ENCODE measurements around the gene IFT43.
A peak's percentile ranks its signal among the peaks of the same experiment; 100 is the strongest.

IFT43 gene

GRCh38 chr14:75979648-75980565 is 5.7 kb upstream of the IFT43 start:
- no peak overlapping the region for H3K4me3 ChIP-seq (ENCODE audit: low read depth, low read length)

DNA sequence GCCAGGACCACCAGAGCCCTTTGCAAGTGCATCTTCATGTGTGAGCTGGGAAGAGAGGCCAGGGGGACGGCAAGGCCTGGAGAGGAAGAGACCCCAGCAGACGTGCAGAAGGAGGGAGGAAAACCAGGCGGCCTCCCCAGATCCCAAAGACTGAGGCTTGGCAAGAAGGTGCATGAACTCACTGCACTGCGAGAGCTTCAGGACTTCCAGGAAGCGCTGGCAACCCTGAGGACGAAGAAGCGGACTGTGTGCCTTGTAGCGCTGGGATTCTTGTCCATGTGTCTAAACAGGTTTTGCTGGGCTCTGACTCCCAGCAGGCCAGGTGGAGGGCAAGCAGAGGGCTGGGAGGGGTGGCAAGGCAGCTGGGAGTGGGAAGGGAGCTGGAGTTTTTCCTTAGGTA is 4.7 kb upstream of the IFT43 start:
- H3K4me3 ChIP-seq (ENCODE audit: low read depth, low read length) = no peak overlapping the region

DNA sequence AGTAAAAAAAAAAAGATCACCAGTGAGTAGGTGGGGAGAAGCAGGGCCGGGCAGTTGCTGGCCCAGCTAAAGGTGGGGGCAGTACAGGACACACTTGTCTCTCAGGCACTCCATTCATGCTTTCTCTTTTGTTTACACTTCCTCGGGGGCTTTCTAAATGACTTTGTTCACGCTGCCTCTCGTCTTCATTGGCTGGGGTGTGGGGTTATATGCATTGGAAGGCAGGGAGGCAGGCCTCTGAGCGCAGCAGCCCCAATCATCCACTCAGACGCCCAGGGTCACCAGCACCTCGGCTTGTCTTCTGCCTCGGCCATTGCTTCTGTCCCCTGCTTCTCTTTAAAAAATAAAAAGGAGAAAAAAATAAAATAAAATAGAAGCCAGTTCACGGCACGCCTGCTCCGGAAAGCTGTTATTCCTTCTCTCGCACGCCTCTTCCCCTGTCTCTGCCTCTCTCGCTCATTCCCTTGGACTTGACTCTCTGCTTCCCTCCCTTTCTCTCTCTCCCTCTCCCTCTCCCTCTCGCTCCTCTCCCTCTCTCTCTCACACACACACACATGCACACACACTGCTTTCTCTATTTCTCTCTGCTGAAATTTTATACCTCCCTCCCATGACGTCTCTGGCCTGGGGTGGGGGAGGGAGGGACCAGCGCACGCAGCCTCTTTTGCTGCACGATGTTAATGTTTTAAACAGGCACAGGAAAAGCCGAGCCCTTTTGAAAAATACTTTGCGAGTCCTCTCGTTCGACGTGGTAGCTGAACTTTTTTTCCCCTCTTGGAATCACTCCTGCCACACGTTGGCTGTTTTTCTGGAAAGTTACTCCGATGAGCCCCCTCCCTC is 3.9 kb upstream of the IFT43 start, which contains the start of gene TGFB3:
TSS of gene TGFB3 (minus strand) at position 570 of the 840 bp plus-strand sequence. CDS start 1,102 bp downstream, outside the sequence.
- peak within 1 kb of the TSS; percentile 68 for H3K4me3 ChIP-seq (ENCODE audit: low read depth, low read length)

DNA sequence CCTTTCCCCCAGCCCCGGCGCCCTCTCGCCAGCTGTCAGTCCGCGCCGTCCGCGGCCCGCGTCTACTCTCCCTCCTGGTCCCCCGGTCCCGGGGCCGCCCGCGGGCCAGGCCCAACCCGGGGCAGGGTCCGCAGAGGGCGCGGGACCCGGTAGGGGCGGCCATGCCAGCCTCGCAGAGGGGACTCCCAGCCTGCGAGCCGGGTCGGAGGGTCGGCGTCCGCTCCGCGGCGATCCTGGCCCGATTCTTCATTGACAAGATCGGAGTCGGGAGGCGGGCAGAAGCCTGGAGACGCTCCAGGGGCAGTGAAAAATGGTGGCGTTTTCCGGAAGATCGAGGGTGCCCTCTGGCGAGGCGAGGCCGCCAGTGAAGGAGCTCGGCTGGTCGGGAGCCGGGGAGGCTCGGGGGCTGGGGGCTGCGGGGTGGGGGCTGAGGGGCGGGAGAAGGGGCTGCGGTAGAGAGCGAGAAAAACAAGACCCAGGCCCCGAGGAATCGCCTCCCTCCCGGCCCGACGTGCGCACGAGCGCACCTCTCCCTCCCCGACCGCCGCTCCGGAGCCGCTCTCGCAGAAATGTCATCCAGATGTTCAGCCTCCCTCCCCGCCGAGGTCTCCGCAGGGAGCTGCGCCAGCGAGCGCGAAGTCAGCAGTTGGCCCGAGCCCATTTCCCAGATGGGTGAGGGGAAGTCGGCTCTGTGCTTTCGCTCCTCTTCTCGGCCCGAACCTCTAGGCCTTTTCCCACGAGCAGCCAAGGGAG is 3.1 kb upstream of the IFT43 start:
- peak overlapping the region; percentile 68 for H3K4me3 ChIP-seq (ENCODE audit: low read depth, low read length)

DNA sequence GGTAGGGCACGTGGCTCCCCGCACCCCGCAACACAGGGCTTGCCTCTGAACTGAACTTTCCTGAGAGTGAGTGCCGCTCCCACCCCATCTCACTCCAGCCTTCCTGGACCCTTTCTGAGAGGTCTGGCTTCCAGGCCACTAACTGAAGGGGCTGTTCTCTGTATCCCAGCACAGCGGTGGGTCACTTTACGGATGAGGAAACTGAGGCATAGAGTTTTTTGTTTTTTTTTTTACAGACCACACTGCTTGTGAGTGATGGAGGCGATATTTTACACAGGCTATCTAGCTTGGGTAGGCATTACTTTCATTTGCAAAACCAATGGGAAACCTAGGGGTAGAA is 2.6 kb upstream of the IFT43 start:
- peak overlapping the region; percentile 68 for H3K4me3 ChIP-seq (ENCODE audit: low read depth, low read length)

GRCh38 chr14:75984674-75985073 is 889 bp upstream of the IFT43 start:
- no peak overlapping the region for H3K4me3 ChIP-seq (ENCODE audit: low read depth, low read length)

- peak overlapping the region; percentile 80 for H3K4me3 ChIP-seq (ENCODE audit: low read depth, low read length)
These were observed 839 bp downstream of the IFT43 start for GRCh38 chr14:75986439-75986765.

DNA sequence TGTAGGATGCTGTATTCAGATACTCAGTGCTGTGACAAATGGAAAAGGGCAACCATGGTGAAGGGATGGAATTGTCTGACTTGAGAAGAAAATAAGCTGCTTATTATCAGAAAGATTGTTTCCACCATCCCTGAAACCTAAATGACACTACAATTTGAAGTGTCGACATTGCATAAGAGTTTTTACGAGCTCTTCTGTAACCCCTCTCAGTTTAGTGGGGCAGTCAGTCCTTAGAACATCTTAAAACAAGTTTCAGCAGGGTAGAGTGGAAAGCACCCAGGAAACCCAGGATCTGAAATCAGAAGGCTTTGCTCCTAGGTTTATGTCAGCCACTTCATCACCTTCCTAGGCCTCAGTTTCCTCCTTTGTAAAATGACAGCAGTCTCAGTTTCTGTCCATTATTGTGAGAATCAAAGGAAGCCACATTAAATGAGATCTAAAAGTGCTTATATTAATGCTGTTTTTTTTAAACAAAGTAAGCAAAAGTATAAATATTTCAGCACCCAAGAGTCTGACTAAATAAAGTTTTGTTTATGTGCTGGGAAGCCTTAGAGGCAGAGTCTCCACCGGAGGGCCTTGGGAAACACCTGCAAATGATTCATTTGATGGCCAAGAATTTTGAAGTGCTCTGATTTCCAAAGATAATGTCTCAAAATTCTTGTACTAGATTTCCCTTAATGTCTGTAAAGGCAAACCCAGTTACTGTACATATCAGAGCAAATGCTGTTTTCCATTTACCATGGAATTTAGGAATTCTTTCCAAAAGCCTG is 1.8 kb downstream of the IFT43 start:
- H3K4me3 ChIP-seq (ENCODE audit: low read depth, low read length) = no peak overlapping the region

DNA sequence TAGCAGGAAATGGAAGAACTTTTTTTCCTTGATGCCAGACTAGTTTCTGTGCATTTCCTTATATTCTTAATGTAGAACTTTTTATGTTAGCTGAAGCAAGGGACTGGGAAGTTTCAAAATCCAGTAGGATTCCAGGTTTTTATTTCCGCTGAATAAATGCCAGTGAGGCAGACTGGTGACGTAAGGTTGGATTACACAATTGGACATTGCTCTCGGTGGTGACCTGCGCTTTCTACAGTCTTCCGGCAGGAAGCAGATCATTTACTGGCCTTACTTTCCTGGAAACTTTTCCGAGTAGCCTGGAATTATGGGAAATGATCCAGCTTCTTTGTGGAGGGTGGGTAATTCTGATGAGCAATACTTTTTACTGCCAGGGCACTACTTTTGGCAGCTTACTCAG is 3.6 kb downstream of the IFT43 start:
- no peak overlapping the region for H3K4me3 ChIP-seq (ENCODE audit: low read depth, low read length)

DNA sequence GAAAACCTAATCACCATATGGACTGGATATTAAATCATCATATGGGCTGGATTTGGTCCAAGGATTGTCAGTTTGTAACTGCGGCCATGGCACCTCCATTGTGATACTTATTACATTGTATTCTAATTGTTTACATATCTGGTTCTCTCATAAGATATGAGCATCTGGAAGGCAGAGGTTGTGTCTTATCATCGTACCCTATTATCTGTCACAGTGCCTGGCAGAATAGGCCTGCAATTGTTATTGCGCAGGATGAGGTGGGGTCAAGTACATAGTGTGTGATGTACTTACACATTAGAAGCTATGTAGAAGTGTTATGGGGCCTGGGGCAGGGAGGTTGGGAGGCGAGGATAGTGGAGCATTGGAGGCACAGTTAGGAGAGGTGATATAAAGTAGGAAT is 4.7 kb downstream of the IFT43 start:
- H3K4me3 ChIP-seq (ENCODE audit: low read depth, low read length) = no peak overlapping the region

- H3K4me3 ChIP-seq (ENCODE audit: low read depth, low read length) = no peak overlapping the region
These were observed 6.2 kb downstream of the IFT43 start for GRCh38 chr14:75991753-75992152.

GRCh38 chr14:75993567-75994041 is 8.0 kb downstream of the IFT43 start:
- no peak overlapping the region for H3K4me3 ChIP-seq (ENCODE audit: low read depth, low read length)

DNA sequence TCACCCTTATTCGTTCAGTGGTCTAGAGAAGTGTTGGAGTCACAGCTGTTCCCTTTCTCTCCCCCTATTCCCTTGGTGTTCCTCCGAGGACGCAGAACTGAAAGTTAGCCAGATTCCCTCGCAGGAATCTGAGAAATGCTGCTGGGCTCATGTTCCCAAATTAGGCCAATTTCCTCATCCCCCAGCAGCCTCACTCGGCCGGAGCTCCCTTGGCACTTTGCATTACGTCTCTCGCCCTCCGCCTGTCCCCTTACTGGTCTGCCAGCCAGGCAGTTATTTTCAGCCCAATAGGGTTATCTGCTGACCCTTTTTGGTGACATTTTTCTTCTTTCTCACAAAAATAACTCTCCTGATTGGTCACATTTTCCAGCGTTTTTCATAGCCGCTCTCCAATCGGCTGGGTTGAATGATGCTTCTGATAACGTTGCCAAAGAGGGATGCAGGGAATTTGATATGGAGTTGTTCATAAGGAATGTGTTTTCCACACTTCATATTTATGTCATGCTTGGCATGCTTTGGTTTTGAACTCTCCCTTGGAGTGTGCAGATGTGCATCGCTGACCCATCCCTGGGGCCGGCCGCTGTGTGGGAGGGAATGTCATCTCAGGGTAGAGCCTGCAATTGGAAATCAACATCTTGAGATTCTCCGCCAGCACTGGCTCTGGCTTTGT is 9.9 kb downstream of the IFT43 start:
- H3K4me3 ChIP-seq (ENCODE audit: low read depth, low read length) = no peak overlapping the region

DNA sequence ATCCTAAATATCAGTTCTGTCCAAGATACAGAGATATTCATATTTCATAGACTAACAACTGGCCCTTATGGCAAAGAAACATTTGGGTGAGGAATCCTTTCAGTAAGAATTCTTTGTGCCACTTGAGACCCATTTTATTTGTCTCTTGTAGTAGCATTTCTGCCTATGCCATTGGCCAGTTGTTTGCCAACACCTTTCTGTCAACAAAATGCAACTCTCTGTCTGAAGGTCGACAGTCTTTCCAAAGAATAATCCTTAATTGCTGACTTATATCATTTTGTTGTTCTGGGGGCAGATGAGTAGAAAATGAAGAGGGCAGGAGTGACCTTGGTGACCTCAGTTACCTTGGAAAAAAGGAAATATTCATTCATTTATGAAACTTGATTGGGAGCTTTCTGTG is 10.9 kb downstream of the IFT43 start:
- no peak overlapping the region for H3K4me3 ChIP-seq (ENCODE audit: low read depth, low read length)

DNA sequence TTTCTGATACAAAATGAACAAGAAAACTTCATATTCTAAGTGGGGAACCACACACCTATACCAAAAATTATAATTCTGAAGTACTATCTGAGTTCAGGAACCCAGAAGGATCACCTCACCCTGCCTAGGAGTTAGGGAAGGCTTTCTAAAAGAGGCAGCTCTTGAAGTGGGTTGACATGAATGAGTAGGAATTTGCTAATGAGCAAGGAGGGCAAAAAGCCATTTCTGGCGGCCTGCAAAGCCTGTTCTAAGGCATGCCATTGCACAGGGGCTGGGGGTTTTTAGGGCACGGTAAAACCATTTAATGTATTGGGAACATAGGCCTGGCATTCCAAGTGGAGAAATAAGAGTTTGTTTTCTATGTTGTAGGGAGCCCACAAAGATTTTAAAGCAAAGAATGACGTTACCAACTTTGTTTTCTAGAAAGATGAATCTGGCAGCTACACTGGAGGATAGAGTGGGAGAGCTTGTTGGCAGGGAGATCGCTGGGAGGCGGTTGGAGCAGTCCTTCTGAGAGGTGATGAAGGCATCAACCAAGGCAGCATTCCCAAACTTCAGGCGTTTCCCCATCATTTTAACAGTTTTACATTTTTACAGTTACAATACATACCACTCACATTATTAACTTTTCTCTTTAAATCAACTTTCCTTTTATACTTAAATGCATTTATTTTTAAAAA is 14.1 kb downstream of the IFT43 start:
- no peak overlapping the region for H3K4me3 ChIP-seq (ENCODE audit: low read depth, low read length)

- H3K4me3 ChIP-seq (ENCODE audit: low read depth, low read length) = no peak overlapping the region
These were observed 16.8 kb downstream of the IFT43 start for GRCh38 chr14:76002383-76002782.

- H3K4me3 ChIP-seq (ENCODE audit: low read depth, low read length) = no peak overlapping the region
These were observed 20.7 kb downstream of the IFT43 start for GRCh38 chr14:76006253-76006652.

GRCh38 chr14:76007379-76007778 is 21.8 kb downstream of the IFT43 start:
- H3K4me3 ChIP-seq (ENCODE audit: low read depth, low read length) = no peak overlapping the region

DNA sequence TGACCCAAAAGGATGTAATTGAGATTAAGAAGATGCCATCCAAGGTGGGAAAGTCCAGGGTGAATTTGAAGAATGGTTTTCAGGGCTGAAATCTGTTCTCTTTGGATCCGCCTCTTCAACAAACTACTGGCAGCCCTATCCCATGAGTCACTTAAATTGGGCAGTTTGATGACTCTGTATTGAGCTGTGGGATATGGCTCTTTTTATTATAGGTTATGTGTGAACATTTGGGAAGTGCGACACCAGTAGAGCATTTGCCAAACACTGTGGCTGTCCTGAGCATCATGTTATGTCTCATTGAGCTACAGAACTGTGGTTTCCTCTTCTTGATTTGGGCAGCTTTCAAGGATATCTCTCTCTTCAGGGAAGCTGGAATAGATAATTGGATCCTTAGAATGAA is 22.3 kb downstream of the IFT43 start:
- no peak overlapping the region for H3K4me3 ChIP-seq (ENCODE audit: low read depth, low read length)

All from iPS-11a (cell line).